ENCODE results near the gene ANKRD13A.
"Not testable (repeated sequence)": the region's sequence is repeated elsewhere in the genome, so short reads cannot be mapped to it uniquely, and the experiment has no call there.

ANKRD13A gene

GRCh38 chr12:110048242-110049027, 49.2 kb downstream of the ANKRD13A start, which contains the start of gene C12orf76:
C12orf76 (minus strand) TSS chr12:110048522; CDS start chr12:110048495, 27 bp downstream.
- DNase-seq (ENCODE audit: low read depth) = peak; percentile 94

- DNase-seq (ENCODE audit: low read depth) = not testable (repeated sequence)
Measured at GRCh38 chr12:110049034-110049433, 49.8 kb downstream of the ANKRD13A start.

- DNase-seq (ENCODE audit: low read depth) = not testable (repeated sequence)
Measured at GRCh38 chr12:110049666-110050065, 50.4 kb downstream of the ANKRD13A start.

- DNase-seq (ENCODE audit: low read depth) = no peak
Measured at GRCh38 chr12:110050927-110051326, 51.7 kb downstream of the ANKRD13A start.

GRCh38 chr12:110055375-110056352, 56.4 kb downstream of the ANKRD13A start:
- peak; percentile 59 for DNase-seq (ENCODE audit: low read depth)

- DNase-seq (ENCODE audit: low read depth) = not testable (repeated sequence)
Measured at GRCh38 chr12:110056643-110057042, 57.4 kb downstream of the ANKRD13A start.

- no peak for DNase-seq (ENCODE audit: low read depth)
Measured at GRCh38 chr12:110058875-110059615, 59.8 kb downstream of the ANKRD13A start.

GRCh38 chr12:110059651-110060000, 60.4 kb downstream of the ANKRD13A start:
- DNase-seq (ENCODE audit: low read depth) = no peak

GRCh38 chr12:110062241-110062640, 63.0 kb downstream of the ANKRD13A start:
- DNase-seq (ENCODE audit: low read depth) = no peak

- DNase-seq (ENCODE audit: low read depth) = no peak
Measured at GRCh38 chr12:110065540-110065939, 66.3 kb downstream of the ANKRD13A start.

GRCh38 chr12:110067531-110067930, 68.3 kb downstream of the ANKRD13A start:
- no peak for DNase-seq (ENCODE audit: low read depth)

GRCh38 chr12:110068115-110068514, 68.9 kb downstream of the ANKRD13A start:
- DNase-seq (ENCODE audit: low read depth) = not testable (repeated sequence)

- no peak for DNase-seq (ENCODE audit: low read depth)
Measured at GRCh38 chr12:110068654-110069053, 69.4 kb downstream of the ANKRD13A start.

- DNase-seq (ENCODE audit: low read depth) = no peak
Measured at GRCh38 chr12:110071504-110071903, 72.3 kb downstream of the ANKRD13A start.

- no peak for DNase-seq (ENCODE audit: low read depth)
Measured at GRCh38 chr12:110071967-110072366, 72.7 kb downstream of the ANKRD13A start.

- DNase-seq (ENCODE audit: low read depth) = not testable (repeated sequence)
Measured at GRCh38 chr12:110072636-110073035, 73.4 kb downstream of the ANKRD13A start.

- no peak for DNase-seq (ENCODE audit: low read depth)
Measured at GRCh38 chr12:110073049-110073831, 74.0 kb downstream of the ANKRD13A start.

- DNase-seq (ENCODE audit: low read depth) = no peak
Measured at GRCh38 chr12:110074089-110074488, 74.9 kb downstream of the ANKRD13A start.

GRCh38 chr12:110075880-110076279, 76.7 kb downstream of the ANKRD13A start:
- no peak for DNase-seq (ENCODE audit: low read depth)

GRCh38 chr12:110077800-110078199, 78.6 kb downstream of the ANKRD13A start:
- DNase-seq (ENCODE audit: low read depth) = no peak

Measured in GM04504 (cell line).